Urinary bladder (tissue), 4 donors: Measurements from ENCODE around the gene RASA2. TPM values are rescaled to one million over a fixed set of nuclear protein-coding genes. Genes with fewer than 3 reads are reported as not detected.
"Not testable (repeated sequence)": the region's sequence is repeated elsewhere in the genome, so short reads cannot be mapped to it uniquely, and the experiment has no call there.

Experiments used
- DNase-seq: peaks from one replicate; pipeline ENCODE4 v3.0.0-alpha.2; 2015; ENCODE audit errors: extremely low spot score
- H3K27ac ChIP-seq: one replicate; pipeline ENCODE4 v1.5.1; 2013; ENCODE audit warnings: low read depth, mild to moderate bottlenecking, moderate library complexity
- H3K36me3 ChIP-seq: one replicate; pipeline ENCODE4 v1.6.1; 2013; ENCODE audit warnings: mild to moderate bottlenecking, moderate library complexity; ENCODE audit not compliant: insufficient read depth
- H3K4me1 ChIP-seq: one replicate; pipeline ENCODE4 v1.6.1; 2013; ENCODE audit warnings: mild to moderate bottlenecking, moderate library complexity; ENCODE audit not compliant: insufficient read depth
- H3K4me3 ChIP-seq: one replicate; pipeline ENCODE4 v1.5.1; 2013; ENCODE audit warnings: low read depth, low read length
- WGBS: extraction: QIAGEN DNeasy Blood & Tissue Kit; methylation state at CpG from one replicate; pipeline ENCODE4 v1.1.7; 2013; 5-methylcytosine and 5-hydroxymethylcytosine counted together
- polyA plus RNA-seq: library from polyadenylated mRNA; stranded (reverse); fragments of 200-250 nt; gene quantifications from one replicate; pipeline ENCODE4 v1.2.3, GENCODE V29; 2013
- total RNA-seq: library from RNA; depleted of rRNA; stranded (reverse); fragments of >200 nt; gene quantifications from one replicate; pipeline ENCODE4 v1.2.3, GENCODE V29; 2014
- donor health status: healthy with polysubstance abuse.
- donor health status: healthy.

RASA2 gene
- total and polyA plus RNA-seq, 2 donors = 5.9 to 38.8 TPM

DNA sequence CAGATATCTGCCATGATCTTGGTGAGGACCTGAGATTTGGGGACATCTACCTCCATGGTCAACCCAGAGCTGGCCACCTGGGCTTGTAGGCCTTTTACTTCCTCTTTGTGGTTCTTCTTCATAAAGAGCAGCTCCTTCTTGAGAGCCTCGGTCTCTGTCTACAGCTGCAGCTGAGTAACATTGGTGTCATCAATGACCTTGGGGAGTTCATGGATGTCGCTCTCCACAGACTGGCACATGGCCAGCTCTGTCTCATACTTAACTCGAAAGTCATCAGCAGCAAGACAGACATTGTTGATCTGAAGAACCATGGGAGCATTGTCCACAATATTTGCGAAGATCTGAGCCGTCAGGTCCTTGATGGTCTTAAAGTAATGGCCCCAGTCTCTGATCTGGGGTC lies 15.7 kb upstream of the RASA2 start:
- H3K4me3 ChIP-seq = no peak overlapping the region
- no peaks in the 10 kb centered on the region for H3K36me3 ChIP-seq
- no peaks in the 10 kb centered on the region for H3K4me1 ChIP-seq
- WGBS = 90% methylated on average over 5 of the region's 5 CpGs
- no peak overlapping the region for H3K27ac ChIP-seq
- DNase-seq = no peak

DNA sequence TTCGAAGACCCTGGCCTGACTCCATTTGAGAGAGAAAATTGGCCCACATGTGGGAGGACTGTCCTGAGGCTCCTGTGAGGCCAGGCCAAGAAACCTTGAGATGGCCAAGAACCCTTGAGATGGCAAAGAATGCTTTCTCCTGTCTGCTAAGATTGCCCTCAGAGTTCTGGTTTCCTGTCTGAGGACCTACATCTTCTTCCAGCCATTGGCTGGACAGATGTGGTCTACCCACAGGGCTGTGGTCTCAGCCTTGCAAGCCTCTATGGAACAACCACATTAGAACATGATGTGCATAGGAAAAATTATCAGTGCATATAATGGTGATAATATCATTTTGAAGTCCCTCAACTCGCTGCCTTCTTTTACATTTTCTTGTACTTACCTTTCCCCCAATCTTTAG lies 10.8 kb upstream of the RASA2 start:
- no peak for DNase-seq
- Histone ChIP-seq H3K27ac (no peak overlapping the region), H3K4me1 (no peaks in the 10 kb centered on the region), H3K36me3 (no peaks in the 10 kb centered on the region), H3K4me3 (no peak overlapping the region)
- WGBS = 89% methylated on average over 2 of the region's 2 CpGs

DNA sequence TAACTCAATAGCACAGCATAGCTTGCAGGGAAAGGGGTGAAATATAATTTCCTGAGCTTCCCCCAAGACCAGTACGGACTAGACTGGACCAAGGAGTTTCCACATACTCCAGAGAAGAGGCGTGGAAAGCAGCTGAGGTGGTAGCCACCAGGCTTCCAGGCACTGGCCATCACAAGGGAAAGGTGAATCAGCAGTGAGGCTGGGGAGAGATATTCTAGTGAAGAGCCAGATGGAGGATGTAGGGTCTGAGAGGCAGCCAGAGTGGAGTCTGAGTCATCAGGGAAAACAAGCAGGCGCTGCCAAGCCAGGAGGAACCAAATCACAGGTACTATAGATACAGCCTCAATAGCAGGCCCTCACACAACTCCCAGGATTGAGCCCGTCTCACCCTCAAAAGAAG lies 9.6 kb upstream of the RASA2 start:
- Histone ChIP-seq H3K27ac (no peak overlapping the region), H3K4me1 (no peaks in the 10 kb centered on the region), H3K4me3 (no peak overlapping the region), H3K36me3 (no peaks in the 10 kb centered on the region)
- WGBS = 82% methylated on average over 4 of the region's 4 CpGs
- no peak for DNase-seq

DNA sequence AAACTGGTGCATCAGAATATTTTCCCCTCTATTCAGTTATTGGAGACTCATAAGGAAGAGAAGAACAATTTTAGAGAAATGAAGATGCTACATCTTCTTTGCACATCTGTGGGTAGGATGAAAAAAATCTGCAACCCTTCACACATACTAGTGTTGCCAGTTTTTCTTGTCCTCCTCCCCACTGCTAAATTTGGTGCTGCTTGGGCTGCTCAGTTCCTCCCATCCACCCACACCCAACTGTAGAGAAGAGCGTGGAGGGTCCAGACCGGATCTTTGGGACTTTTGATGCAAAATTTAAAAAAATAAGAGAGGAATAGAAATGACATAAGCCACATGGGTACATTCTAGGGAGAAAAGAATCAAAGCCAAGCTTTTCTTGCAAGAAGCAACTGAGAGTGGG lies 8.7 kb upstream of the RASA2 start:
- Histone ChIP-seq H3K36me3 (no peaks in the 10 kb centered on the region), H3K27ac (no peak overlapping the region), H3K4me1 (no peaks in the 10 kb centered on the region), H3K4me3 (no peak overlapping the region)
- WGBS = 85% methylated on average over 2 of the region's 2 CpGs
- no peak for DNase-seq

DNA sequence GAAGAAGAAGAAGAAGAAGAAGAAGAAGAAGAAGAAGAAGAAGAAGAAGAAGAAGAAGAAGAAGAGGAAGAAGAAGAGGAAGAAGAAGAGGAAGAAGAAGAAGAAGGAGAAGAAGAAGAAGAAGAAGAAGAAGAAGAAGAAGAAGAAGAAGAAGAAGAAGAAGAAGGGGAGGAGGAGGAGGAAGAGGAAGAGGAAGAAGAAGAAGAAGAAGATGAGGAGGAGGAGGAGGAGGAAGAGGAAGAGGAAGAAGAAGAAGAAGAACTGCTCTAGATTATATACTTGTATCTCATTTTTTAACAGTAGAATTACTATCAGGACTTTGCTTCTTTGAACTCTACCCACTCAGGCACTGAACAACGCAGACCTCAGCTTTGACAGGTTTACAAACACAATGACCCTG lies 8.0 kb upstream of the RASA2 start:
- not testable (repeated sequence) for H3K27ac ChIP-seq, H3K4me3 ChIP-seq, H3K4me1 ChIP-seq, H3K36me3 ChIP-seq, DNase-seq
- 71% methylated on average over 1 of the region's 1 CpG for WGBS

DNA sequence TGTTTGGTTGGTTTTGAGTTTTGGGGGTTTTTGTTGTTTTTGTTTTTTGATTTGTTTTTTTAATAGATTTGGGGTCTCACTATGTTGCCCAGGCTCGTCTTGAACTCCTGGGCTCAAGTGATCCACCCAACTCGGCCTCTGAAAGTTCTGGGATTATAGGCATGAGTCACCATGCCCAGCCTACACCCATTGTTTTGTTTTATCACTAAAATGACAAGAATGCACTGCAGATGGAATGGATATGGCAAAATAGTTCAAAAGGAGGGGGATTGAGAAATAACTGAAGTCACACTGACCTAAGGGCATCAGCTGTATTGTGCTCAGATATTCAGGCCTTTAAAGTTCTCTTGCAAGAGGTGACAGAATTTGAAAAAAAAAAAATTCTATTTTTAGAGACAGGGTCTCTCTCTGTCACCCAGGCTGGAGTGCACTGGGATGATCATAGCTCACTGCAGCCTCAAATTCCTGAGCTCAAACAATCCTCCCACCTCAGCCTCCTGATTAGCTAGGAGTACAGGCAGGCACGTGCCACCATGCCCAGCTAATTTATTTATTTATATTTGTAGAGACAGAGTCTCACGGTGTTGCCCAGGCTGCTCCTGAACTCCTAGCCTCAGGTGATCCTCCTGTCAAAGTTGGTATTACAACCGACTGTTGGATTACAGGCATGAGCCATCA lies 4.4 kb upstream of the RASA2 start:
- DNase-seq = no peak
- H3K36me3 ChIP-seq = no peaks in the 10 kb centered on the region
- H3K27ac ChIP-seq = no peak overlapping the region
- no peak overlapping the region for H3K4me3 ChIP-seq
- WGBS = 70% methylated on average over 5 of the region's 5 CpGs
- no peaks in the 10 kb centered on the region for H3K4me1 ChIP-seq

DNA sequence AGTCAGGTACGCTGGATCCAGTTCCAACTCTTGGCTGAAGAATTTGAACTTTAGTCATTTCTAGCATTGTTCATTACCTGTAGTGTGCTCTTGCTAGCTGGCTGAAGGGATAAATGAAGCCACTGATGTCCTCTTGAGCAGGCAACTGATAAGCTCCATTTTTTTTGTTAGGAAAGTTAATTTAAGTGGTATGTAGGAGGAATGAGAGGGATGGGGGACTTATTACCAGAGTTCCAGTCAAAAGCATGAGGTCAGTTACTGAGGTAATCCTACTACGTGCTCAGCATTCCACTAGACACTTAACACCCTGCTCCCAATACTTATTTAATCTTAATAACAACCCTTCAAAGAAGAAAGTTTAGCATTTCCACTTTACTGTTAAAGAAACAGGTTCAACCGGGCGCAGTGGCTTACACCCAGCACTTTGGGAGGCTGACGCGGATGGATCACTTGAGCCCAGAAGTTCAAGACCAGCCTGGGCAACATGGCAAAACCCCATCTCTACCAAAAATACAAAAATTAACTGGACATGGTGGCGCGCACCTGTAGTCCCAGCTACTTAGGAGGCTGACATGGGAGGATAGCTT lies 2.0 kb upstream of the RASA2 start:
- DNase-seq = no peak
- Histone ChIP-seq H3K4me1 (no peaks in the 10 kb centered on the region), H3K27ac (no peak overlapping the region), H3K4me3 (no peak overlapping the region), H3K36me3 (no peaks in the 10 kb centered on the region)
- 96% methylated on average over 8 of the region's 8 CpGs for WGBS

DNA sequence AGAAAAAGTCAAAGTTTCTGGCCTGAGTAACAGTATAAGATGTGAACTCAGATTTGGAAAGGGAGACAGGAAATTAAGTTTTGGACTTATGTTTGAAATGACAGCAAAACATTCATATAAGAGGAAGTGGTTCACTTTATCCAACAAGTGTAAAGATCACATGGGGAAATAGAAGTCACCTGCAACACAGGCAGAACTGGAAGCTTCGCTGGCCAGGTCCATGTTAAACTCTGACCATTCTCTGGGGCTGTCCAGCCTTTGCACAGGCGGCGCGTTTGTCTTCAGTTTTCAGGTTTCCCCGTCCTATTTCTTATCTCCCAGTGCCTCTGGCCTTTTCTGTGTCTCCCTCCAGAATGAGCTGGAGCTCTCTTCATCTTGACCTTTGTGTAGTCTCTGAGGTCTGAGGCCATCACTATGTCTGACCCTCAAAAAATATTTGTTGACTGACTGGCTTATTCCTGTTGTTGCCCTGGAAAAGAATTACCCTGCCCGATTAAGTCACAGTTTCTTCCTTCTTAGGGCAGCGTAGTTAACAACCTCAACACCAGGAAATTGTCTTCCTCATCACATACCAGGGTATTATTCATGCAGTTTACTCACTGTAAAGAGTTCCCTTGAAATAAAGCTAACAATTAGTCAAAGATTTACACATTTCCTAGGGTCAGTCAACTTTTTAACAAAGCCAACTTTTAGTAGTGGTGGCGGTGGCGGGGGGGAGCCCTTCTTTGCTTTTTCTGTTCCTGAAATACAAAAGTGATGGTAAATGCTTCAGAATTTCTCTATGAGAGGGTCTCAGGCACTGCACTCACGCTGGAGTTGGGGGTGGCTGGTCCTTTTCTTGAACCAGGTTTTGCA lies 959 bp upstream of the RASA2 start:
- Histone ChIP-seq H3K36me3 (no peaks in the 10 kb centered on the region), H3K27ac (no peak overlapping the region), H3K4me1 (no peaks in the 10 kb centered on the region), H3K4me3 (no peak overlapping the region)
- WGBS = 53% methylated on average over 10 of the region's 10 CpGs
- no peak for DNase-seq

DNA sequence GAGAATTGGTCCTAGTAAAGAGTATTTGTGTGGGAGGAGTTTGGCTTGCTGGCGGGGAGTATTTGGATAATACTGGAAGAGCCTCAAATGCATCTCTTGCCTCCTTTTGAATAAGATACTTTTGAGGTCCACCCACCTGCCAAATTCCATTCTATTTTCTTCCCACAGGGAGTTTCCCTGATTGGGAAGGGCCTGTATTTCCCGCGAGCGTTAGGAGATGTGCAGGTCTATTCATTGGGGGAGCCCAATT lies 406 bp upstream of the RASA2 start:
- Histone ChIP-seq H3K36me3 (no peaks in the 10 kb centered on the region), H3K4me1 (peaks cover 2% of the 10 kb centered on the region), H3K4me3 (peak overlapping the region; percentile 83), H3K27ac (no peak overlapping the region)
- no peak for DNase-seq
- 3% methylated on average over 4 of the region's 4 CpGs for WGBS

DNA sequence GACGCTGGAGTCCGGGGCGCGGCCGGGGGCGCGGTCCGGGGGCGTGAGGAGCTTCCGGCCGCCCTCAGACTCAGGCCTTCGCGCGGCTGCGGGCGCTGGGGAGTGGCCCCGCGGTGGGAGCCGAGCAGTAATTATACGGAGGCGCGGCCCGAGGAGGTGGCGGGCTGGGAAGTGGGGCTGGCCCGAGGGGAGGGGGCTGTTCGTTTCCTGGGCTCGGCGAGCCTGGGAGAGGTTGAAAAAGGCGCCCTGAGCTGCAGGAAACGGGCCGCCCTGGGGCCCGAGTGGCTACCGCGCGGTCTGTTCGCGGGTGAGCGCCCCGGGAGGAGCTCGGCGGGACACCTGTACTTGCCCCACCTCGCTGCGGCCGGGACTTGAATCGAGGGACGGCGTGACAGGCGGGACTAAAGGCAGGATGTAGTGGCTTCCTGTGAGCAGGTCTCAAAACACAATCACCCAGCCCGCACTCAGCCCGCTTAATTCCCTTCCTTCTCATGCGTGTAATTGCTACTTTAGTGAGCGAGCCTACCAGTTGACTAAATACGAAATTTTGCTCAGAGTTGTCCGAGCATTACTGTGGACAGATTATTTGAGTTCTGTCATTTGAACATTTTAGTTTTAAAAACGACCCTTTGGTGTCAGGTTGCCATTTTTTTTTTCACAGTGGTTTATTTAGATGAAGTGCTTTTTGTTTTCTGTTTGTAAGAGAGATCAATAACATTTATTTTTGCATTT lies 860 bp downstream of the RASA2 start:
- Histone ChIP-seq H3K4me1 (peaks cover 2% of the 10 kb centered on the region), H3K4me3 (peak overlapping the region; percentile 83), H3K27ac (peak overlapping the region; percentile 99), H3K36me3 (no peaks in the 10 kb centered on the region)
- WGBS = under 1% methylated on average over 55 of the region's 55 CpGs
- no peak for DNase-seq

DNA sequence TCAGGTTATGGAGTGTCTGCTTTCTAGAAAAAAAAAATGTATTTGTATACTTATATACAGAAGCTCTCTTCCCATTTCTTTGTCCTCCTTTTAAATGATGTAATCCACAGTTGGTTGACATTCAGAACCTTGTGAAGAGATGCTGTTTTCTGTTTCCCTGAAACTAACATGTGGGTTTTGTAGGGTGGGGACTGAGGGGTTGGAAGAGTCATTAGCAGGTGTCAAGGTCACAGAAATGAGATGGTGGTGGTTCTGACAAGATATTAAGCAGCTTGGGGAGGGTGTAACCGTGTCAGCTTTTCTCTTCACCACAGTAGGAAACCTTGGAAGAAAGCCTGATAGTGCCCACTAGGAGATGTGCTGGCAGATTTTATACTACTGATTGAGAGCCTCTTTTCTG lies 2.4 kb downstream of the RASA2 start:
- DNase-seq = no peak
- no peaks in the 10 kb centered on the region for H3K36me3 ChIP-seq
- H3K27ac ChIP-seq = no peak overlapping the region
- 82% methylated on average over 1 of the region's 1 CpG for WGBS
- peaks cover 2% of the 10 kb centered on the region for H3K4me1 ChIP-seq
- H3K4me3 ChIP-seq = no peak overlapping the region

DNA sequence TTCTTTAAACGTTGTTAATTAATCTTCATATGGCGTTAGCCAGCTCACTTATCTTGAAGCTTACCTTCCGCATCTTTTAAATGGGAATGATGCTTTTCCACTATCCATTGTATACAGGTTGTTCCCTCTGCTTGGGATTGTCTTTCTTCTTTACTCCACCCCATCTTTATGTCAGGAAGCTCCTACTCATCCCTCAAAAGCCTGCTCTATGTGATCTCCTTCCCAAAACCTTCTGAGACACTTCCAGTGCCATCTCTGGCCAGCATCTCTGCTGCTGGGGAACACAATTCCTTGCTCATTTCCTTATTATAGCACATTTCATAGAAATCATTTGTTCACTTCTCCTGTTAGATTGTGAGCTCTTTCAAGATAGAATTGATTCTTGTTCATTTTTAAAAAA lies 4.3 kb downstream of the RASA2 start:
- no peak overlapping the region for H3K27ac ChIP-seq
- H3K36me3 ChIP-seq = no peaks in the 10 kb centered on the region
- peaks cover 2% of the 10 kb centered on the region for H3K4me1 ChIP-seq
- DNase-seq = no peak
- 78% methylated on average over 3 of the region's 3 CpGs for WGBS
- no peak overlapping the region for H3K4me3 ChIP-seq

DNA sequence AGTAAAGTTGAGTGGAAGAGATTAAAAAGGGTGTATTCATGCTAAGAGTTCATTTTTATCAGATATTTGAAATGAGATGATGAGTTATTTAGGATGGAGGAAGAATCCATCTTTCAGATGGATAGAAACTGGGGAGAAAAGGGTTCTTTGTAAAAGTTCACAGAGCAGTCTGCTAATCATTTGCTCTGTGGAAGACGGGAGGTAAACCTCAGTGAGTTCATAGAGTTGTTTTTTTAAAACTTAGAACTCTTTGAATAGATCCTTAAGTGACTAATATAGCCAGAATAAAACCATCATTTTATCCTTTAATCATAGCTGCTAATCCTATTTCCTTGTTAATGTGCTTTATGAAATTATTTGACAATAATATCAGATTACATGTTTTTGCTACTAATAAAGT lies 5.1 kb downstream of the RASA2 start:
- H3K27ac ChIP-seq = no peak overlapping the region
- H3K36me3 ChIP-seq = no peaks in the 10 kb centered on the region
- WGBS = 74% methylated on average over 1 of the region's 1 CpG
- H3K4me1 ChIP-seq = peaks cover 2% of the 10 kb centered on the region
- H3K4me3 ChIP-seq = no peak overlapping the region
- DNase-seq = no peak

DNA sequence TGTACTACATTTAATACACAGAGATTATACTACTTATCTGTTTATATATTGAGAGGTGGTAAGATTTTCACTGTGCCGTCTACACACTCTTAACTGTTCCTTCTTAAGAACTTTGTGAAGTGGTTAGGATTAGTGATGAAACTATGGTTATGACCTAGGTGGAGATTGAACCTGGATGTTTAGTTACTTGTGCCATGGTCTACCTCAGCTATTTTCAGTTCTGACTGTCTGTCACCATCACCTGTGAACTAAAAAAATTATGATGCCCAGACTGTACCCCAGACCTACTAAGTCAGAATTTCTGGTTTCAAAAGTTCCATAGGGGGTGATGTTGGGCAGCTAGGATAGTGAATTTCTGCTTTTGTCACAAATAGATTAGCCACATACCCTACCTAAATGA lies 6.4 kb downstream of the RASA2 start:
- whole genome bisulfite sequencing = 89% methylated on average over 1 of the region's 1 CpG
- no peak overlapping the region for H3K27ac ChIP-seq
- no peaks in the 10 kb centered on the region for H3K36me3 ChIP-seq
- H3K4me3 ChIP-seq = no peak overlapping the region
- DNase-seq = no peak
- H3K4me1 ChIP-seq = peaks cover 2% of the 10 kb centered on the region
